Pancreas (tissue), 10 donors: ENCODE results near the gene VWA3B. TPM values are rescaled to one million over a fixed set of nuclear protein-coding genes. Genes with fewer than 3 reads are reported as not detected.
"Not testable (repeated sequence)": the region's sequence is repeated elsewhere in the genome, so short reads cannot be mapped to it uniquely, and the experiment has no call there.

Experiments used
- ATAC-seq, 4 donors: fragments of 200-7000 bp; cut with Tn5 transposase; one replicate each; pipeline versions ENCODE4 v1.8.0 to v1.9.1; 2020; ENCODE audit warnings: mild to moderate bottlenecking in 4 of 4, moderate library complexity in 4 of 4
- DNase-seq, 6 donors: peaks; one replicate each; pipeline ENCODE4 v3.0.0-alpha.2; 2020
- FAIRE-seq: peaks from 2 replicates; lab custom pipeline; 2012; peaks lifted over from hg19 to GRCh38; lab: Jason Lieb, UNC
- H3K27ac ChIP-seq, 4 donors: fragments of 200-600 bp; sonication (generic); 1 replicate in 3 of 4; 2 replicates in 1 of 4; pipeline versions ENCODE4 v1.5.0 to v1.8.0; 2020
- H3K27me3 ChIP-seq, 4 donors: fragments of 200-600 bp; one replicate each; pipeline ENCODE4 v1.8.0; 2021
- H3K36me3 ChIP-seq, 3 donors: fragments of 200-600 bp; sonication (generic) in 1 of 3; one replicate each; pipeline versions ENCODE4 v1.5.0 to v1.8.0; 2020 to 2021
- H3K4me1 ChIP-seq, 3 donors: fragments of 200-600 bp; one replicate each; pipeline ENCODE4 v1.8.0; 2021
- H3K4me3 ChIP-seq, 4 donors: fragments of 200-600 bp; sonication (generic) in 2 of 4; one replicate each; pipeline versions ENCODE4 v1.5.0 to v1.8.0; 2020 to 2021
- H3K9me3 ChIP-seq, 4 donors: fragments of 200-600 bp; one replicate each; pipeline ENCODE4 v1.8.0; 2021
- WGBS, 2 donors: extraction: QIAGEN DNeasy Blood & Tissue Kit; methylation state at CpG; one replicate each; pipeline ENCODE4 v1.1.7; 2013; 5-methylcytosine and 5-hydroxymethylcytosine counted together
- intact Hi-C, 3 donors: fragments of 100-400 bp; cut with DNase I; formaldehyde crosslinking; loops; one replicate each; pipeline versions ENCODE4 v1.11.1 to v1.14.2; 2022
- polyA plus RNA-seq, 2 donors: library from polyadenylated mRNA; stranded (reverse); fragments of 200-250 nt; gene quantifications; one replicate each; pipeline ENCODE4 v1.2.3, GENCODE V29; 2013
- total RNA-seq, 6 donors: library from RNA; stranded (reverse); fragmentation: NEBNext Ultra II Directional in 4 of 6; extraction: Animal tissue kit (Norgen Biotek cat#: 25700) in 4 of 6; gene quantifications; one replicate each; pipeline versions ENCODE4 v1.2.1 to v1.2.4, GENCODE V29; 2021 to 2023
- TF ChIP-seq, protein P1 (sequence below), 4 donors: fragments of 200-600 bp; sonication (generic) in 3 of 4; IDR thresholded peaks; one replicate each; pipeline versions ENCODE4 v1.5.0 to v1.8.0; 2021; ENCODE audit warnings: antibody characterized with exemption in 4 of 4
- donor health status: healthy with polysubstance abuse.
- donor health status: DM: no; HTN: no; CAD: no; lungs with moderate emphysema.
- donor health status: DM: no; HTN: no; CAD: no.
- donor health status: control.
- donor health status: control.
- donor health status: Bipolar disorder and iron deficiency.
- donor health status: DM: yes; HTN: yes; CAD: no.
- donor health status: DM: no; HTN: no; CAD: no.
- donor health status: DM: no; HTN: no; CAD: no.
- donor health status: DM: yes; HTN: yes; CAD: no.

The VWA3B gene
- total and polyA plus RNA-seq, 8 donors = 0.04 to 0.24 (median 0.07) TPM; not detected in 5

DNA sequence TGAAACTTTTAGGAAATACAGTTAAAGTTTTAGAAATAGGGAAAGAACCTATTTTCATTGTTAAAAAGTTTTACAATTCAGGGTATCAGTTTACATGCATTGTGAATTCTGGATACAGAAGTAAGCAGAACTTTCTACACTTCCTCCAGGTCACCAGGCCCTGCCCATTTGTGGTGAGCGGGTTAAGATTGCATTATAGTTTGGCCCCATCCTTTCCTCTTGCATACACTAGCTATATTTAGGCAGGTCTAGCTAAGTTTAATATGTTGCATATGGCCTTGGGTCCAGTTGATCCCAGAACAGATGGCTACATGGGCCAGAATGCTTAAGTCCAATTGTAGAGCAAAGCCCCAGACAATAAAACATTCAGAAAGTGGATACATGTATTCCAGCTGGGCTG is 4.8 kb downstream of the VWA3B start:
- H3K4me1 ChIP-seq = peaks cover 0 to 1% (median 0%) of the 10 kb centered on the region in 3 donors

GRCh38 chr2:98093146-98093545 is 6.2 kb downstream of the VWA3B start:
- H3K36me3 ChIP-seq = no peaks in the 10 kb centered on the region
- no peak for ATAC-seq
- FAIRE-seq = no peak

More for the DNA sequence above, 4.8 kb downstream of the VWA3B start:
- intact Hi-C loops = no loop called here
- ATAC-seq (no peak), FAIRE-seq (no peak), DNase-seq (no peak)
- Histone ChIP-seq H3K27ac (no peak overlapping the region), H3K4me3 (no peak overlapping the region), H3K36me3 (no peaks in the 10 kb centered on the region), H3K9me3 (no peaks in the 10 kb centered on the region), H3K27me3 (no peaks in the 10 kb centered on the region)
- 92 to 100% methylated on average over 1 of the region's 1 CpG for WGBS, 2 donors
- TF ChIP-seq, protein P1, sequence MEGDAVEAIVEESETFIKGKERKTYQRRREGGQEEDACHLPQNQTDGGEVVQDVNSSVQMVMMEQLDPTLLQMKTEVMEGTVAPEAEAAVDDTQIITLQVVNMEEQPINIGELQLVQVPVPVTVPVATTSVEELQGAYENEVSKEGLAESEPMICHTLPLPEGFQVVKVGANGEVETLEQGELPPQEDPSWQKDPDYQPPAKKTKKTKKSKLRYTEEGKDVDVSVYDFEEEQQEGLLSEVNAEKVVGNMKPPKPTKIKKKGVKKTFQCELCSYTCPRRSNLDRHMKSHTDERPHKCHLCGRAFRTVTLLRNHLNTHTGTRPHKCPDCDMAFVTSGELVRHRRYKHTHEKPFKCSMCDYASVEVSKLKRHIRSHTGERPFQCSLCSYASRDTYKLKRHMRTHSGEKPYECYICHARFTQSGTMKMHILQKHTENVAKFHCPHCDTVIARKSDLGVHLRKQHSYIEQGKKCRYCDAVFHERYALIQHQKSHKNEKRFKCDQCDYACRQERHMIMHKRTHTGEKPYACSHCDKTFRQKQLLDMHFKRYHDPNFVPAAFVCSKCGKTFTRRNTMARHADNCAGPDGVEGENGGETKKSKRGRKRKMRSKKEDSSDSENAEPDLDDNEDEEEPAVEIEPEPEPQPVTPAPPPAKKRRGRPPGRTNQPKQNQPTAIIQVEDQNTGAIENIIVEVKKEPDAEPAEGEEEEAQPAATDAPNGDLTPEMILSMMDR (IDR thresholded peaks at IDR 0.05) = no peak

GRCh38 chr2:98093611-98094010 is 6.6 kb downstream of the VWA3B start:
- H3K4me1 ChIP-seq = no peaks in the 10 kb centered on the region
- H3K36me3 ChIP-seq = no peaks in the 10 kb centered on the region
- intact Hi-C loops = no loop called here
- no peak overlapping the region for H3K4me3 ChIP-seq
- H3K27me3 ChIP-seq = no peaks in the 10 kb centered on the region
- FAIRE-seq (no peak), DNase-seq (no peak), ATAC-seq (no peak)
- TF ChIP-seq, protein P1 (IDR thresholded peaks at IDR 0.05) = no peak
- no peak overlapping the region for H3K27ac ChIP-seq
- no peaks in the 10 kb centered on the region for H3K9me3 ChIP-seq
- 85 to 86% methylated on average over 5 of the region's 5 CpGs for WGBS, 2 donors

More at GRCh38 chr2:98093146-98093545, 6.2 kb downstream of the VWA3B start:
- Histone ChIP-seq H3K27me3 (no peaks in the 10 kb centered on the region), H3K4me1 (no peaks in the 10 kb centered on the region), H3K9me3 (no peaks in the 10 kb centered on the region), H3K4me3 (no peak overlapping the region), H3K27ac (no peak overlapping the region)
- WGBS, 2 donors = 73 to 76% methylated on average over 3 of the region's 3 CpGs
- TF ChIP-seq, protein P1 (IDR thresholded peaks at IDR 0.05) = no peak
- DNase-seq = no peak
- intact Hi-C loops = no loop called here

DNA sequence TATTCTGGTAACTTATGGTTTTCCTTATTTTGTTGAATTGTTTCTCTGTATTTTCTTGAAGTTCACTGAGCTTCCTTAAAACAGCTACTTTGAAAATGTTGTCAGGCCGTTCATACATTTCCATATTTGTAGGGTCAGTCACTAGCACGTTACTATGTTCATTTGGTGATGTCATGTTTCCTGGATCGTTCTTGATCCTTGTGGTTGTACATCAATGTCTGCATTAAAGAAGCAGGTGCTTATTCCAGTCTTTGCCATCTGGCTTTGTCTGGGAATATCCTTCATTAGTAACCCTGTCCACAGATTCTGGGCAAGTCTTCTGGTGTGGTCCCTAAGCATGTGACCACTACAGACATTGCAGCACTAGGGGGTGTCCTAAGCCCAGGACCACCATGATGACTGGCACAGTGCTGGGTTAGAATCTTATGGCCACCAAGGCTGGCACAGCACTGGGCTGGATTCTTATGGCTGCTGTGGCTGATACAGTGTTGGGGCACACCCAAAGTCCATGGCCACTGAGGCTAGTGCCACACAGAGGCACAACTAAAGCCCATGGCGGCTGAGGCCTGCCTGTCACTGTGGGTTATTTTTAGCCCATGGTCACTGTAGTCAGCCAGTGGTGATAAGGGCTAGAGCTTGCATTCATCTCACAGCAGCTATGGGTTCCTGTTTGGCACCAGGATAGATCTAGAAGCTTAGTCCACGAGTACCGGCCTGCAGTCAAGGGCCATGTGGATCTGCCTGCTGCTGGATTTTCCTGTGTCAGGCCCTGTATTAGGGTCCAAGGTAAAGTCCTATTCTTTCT is 13.2 kb downstream of the VWA3B start:
- DNase-seq (no peak), ATAC-seq (peak; percentile 40 to 75 (median 60)), FAIRE-seq (no peak)
- 52 to 65% methylated on average over 6 of the region's 6 CpGs for WGBS, 2 donors
- TF ChIP-seq, protein P1 (IDR thresholded peaks at IDR 0.05) = no peak
- intact Hi-C loops = no loop called here
- Histone ChIP-seq H3K27me3 (no peaks in the 10 kb centered on the region), H3K36me3 (no peaks in the 10 kb centered on the region), H3K9me3 (no peaks in the 10 kb centered on the region), H3K4me1 (no peaks in the 10 kb centered on the region), H3K27ac (no peak overlapping the region), H3K4me3 (no peak overlapping the region)

- H3K4me3 ChIP-seq, H3K27me3 ChIP-seq, H3K36me3 ChIP-seq, ATAC-seq, intact Hi-C loops, H3K27ac ChIP-seq, H3K9me3 ChIP-seq, H3K4me1 ChIP-seq, FAIRE-seq, DNase-seq: not testable (repeated sequence)
- 95 to 96% methylated on average over 17 of the region's 17 CpGs for WGBS, 2 donors
These were observed 15.3 kb downstream of the VWA3B start for GRCh38 chr2:98102315-98102714.
